GM12878 (cell line): Measurements from ENCODE around the gene FSTL4. TPM values are rescaled to one million over a fixed set of nuclear protein-coding genes. Genes with fewer than 3 reads are reported as not detected.

Source experiments
- ATAC-seq: fragments of 200-7000 bp; cut with Tn5 transposase; 3 replicates; pipeline ENCODE4 v1.9.1; 2020; ENCODE audit warnings: mild to moderate bottlenecking, moderate library complexity
- BruUV-seq: library from RNA; stranded (reverse); fragments of 400-500 nt; replicated peaks from 2 replicates; lab custom pipeline; 2021; lab: Mats Ljungman, UMichigan
- CTCF ChIA-PET: fragments of 300-600 bp; sonication (Branson Sonifier 250); formaldehyde crosslinking; extraction: SDS; loops from one replicate; lab custom pipeline; 2021; ENCODE audit warnings: inconsistent platforms; lab: Yijun Ruan, JAX
- POLR2A ChIA-PET: fragments of 350-600 bp; formaldehyde crosslinking; extraction: SDS; loops from one replicate; lab custom pipeline; 2021; ENCODE audit warnings: inconsistent platforms; lab: Charles Lee
- RAD21 ChIA-PET: fragments of 300-600 bp; sonication (Branson Sonifier 250); formaldehyde crosslinking; loops from one replicate; lab custom pipeline; 2023; ENCODE audit warnings: antibody characterized with exemption; ENCODE audit not compliant: unreplicated experiment; lab: Charles Lee
- SMC1A ChIA-PET: fragments of 300-600 bp; sonication (Branson Sonifier 250); formaldehyde crosslinking; loops from one replicate; lab custom pipeline; 2023; ENCODE audit not compliant: unreplicated experiment, uncharacterized antibody; lab: Charles Lee
- DNase-seq: peaks from one replicate; pipeline ENCODE4 v3.0.0-alpha.2; 2011; ENCODE audit warnings: low read depth, low spot score
- FAIRE-seq: peaks from 3 replicates; lab custom pipeline; 2011; peaks lifted over from hg19 to GRCh38; lab: Jason Lieb, UNC
- H2AFZ ChIP-seq: 2 replicates; pipeline ENCODE4 v1.6.0; 2011; ENCODE audit warnings: low read depth, low read length, control low read depth; ENCODE audit not compliant: control insufficient read depth
- H3K27ac ChIP-seq: 2 replicates; pipeline ENCODE4 v1.5.1; 2011; ENCODE audit warnings: control low read depth; ENCODE audit not compliant: control insufficient read depth, insufficient read depth
- H3K27me3 ChIP-seq, 2 experiments: replicated peaks in 1 of 2; 2 replicates each; pipeline versions ENCODE4 v1.6.0 to v1.6.1; 2011; ENCODE audit warnings: low read length in 1 of 2; ENCODE audit not compliant: control insufficient read depth in 2 of 2, insufficient read depth in 2 of 2
- H3K36me3 ChIP-seq, 2 experiments: 2 replicates each; pipeline ENCODE4 v1.5.1; 2011; ENCODE audit warnings: low read length in 1 of 2; ENCODE audit not compliant: control insufficient read depth in 2 of 2, insufficient read depth in 2 of 2
- H3K4me1 ChIP-seq: 2 replicates; pipeline ENCODE4 v1.6.1; 2011; ENCODE audit warnings: mild to moderate bottlenecking, low read length, moderate library complexity, mixed read lengths; ENCODE audit not compliant: control insufficient read depth, insufficient read depth
- H3K4me2 ChIP-seq: 2 replicates; pipeline ENCODE4 v1.6.0; 2011; ENCODE audit warnings: control low read depth; ENCODE audit not compliant: control insufficient read depth, insufficient read depth
- H3K4me3 ChIP-seq: fragments of 200-600 bp; sonication (generic); 2 replicates; pipeline ENCODE4 v1.5.1; 2016
- H3K79me2 ChIP-seq: 2 replicates; pipeline ENCODE4 v1.6.0; 2011; ENCODE audit warnings: low read length; ENCODE audit not compliant: control insufficient read depth, insufficient read depth
- H3K9ac ChIP-seq: 2 replicates; pipeline ENCODE4 v1.8.0; 2011; ENCODE audit warnings: low read length, control low read depth, mixed read lengths; ENCODE audit not compliant: control insufficient read depth, insufficient read depth
- H3K9me3 ChIP-seq: replicated peaks from 3 replicates; pipeline ENCODE4 v1.5.1; 2011; ENCODE audit warnings: mild to moderate bottlenecking, low read length; ENCODE audit not compliant: control insufficient read depth, insufficient read depth
- H4K20me1 ChIP-seq: 2 replicates; pipeline ENCODE4 v1.6.0; 2011; ENCODE audit not compliant: control insufficient read depth, insufficient read depth
- BACH1 ChIP-seq: fragments of 450-650 bp; IDR thresholded peaks from 2 replicates; pipeline ENCODE4 v1.6.1; 2017; ENCODE audit warnings: mild to moderate bottlenecking, borderline replicate concordance
- BMI1 ChIP-seq: fragments of 450-650 bp; IDR thresholded peaks from 2 replicates; pipeline ENCODE4 v1.6.1; 2016; ENCODE audit warnings: mild to moderate bottlenecking, moderate library complexity, borderline replicate concordance
- CBFB ChIP-seq: IDR thresholded peaks from 2 replicates; pipeline ENCODE4 v1.6.1; 2016; ENCODE audit warnings: antibody characterized with exemption, low read depth
- EGR1 ChIP-seq, 2 experiments: IDR thresholded peaks; 1 replicate in 1 of 2; 2 replicates in 1 of 2; pipeline ENCODE4 v1.6.1; 2011 to 2012; ENCODE audit warnings: low read depth in 2 of 2, low read length in 2 of 2, borderline replicate concordance in 1 of 2, mild to moderate bottlenecking in 1 of 2, moderate library complexity in 1 of 2
- IKZF1 ChIP-seq: fragments of 450-650 bp; conservative IDR thresholded peaks from 2 replicates; pipeline ENCODE4 v1.6.1; 2017; ENCODE audit warnings: antibody characterized with exemption, mild to moderate bottlenecking
- IKZF2 ChIP-seq, 2 experiments: fragments of 450-650 bp; IDR thresholded peaks; 2 replicates each; pipeline ENCODE4 v1.6.1; 2017; ENCODE audit warnings: mild to moderate bottlenecking in 2 of 2, moderate library complexity in 2 of 2
- KDM1A ChIP-seq: fragments of 200-600 bp; sonication (generic); IDR thresholded peaks from 2 replicates; pipeline ENCODE4 v1.6.1; 2016; ENCODE audit warnings: borderline replicate concordance
- NBN ChIP-seq: fragments of 450-650 bp; IDR thresholded peaks from 2 replicates; pipeline ENCODE4 v1.6.1; 2016
- RBBP5 ChIP-seq: fragments of 200-600 bp; sonication (generic); conservative IDR thresholded peaks from 2 replicates; pipeline ENCODE4 v1.6.1; 2016
- WGBS: methylation state at CpG from one replicate; pipeline ENCODE4 v1.1.6; 2016; ENCODE audit warnings: low lambda C conversion rate; ENCODE audit not compliant: insufficient replicate concordance, insufficient coverage; ENCODE audit errors: missing lambda C conversion rate; 5-methylcytosine and 5-hydroxymethylcytosine counted together
- in situ Hi-C: fragments of 300-500 bp; cut with MboI; formaldehyde crosslinking; loops from 9 replicates; pipeline ENCODE4 v1.14.3; 2018; ENCODE audit warnings: mixed read lengths
- intact Hi-C: fragments of 100-400 bp; cut with micrococcal nuclease; formaldehyde crosslinking; loops from one replicate; pipeline ENCODE4 v1.14.2; 2022; ENCODE audit not compliant: unreplicated experiment
- polyA plus RNA-seq, 11 experiments: library from polyadenylated mRNA; depleted of rRNA in 4 of 11; unstranded in 6 of 11; stranded (reverse) in 5 of 11; fragments of >200 nt; fragmentation: Nextera tagmentation in 4 of 11; fragmentation: Illumina TruSeq in 1 of 11; extraction: Ambion mirVana in 4 of 11; extraction: Trizol in 1 of 11; gene quantifications; 1 replicate in 1 of 11; 2 replicates in 10 of 11; pipeline versions ENCODE4 v1.2.1 to v1.2.3, GENCODE V29; 2011 to 2016; ENCODE audit warnings: inconsistent platforms in 2 of 11, missing spikeins in 2 of 11, low read depth in 1 of 11
- total RNA-seq, 4 experiments: library from RNA; depleted of rRNA in 3 of 4; stranded (reverse); fragments of >200 nt in 3 of 4; fragmentation: Illumina TruSeq in 1 of 4; extraction: Trizol in 1 of 4; gene quantifications; 2 replicates each; pipeline versions ENCODE4 v1.2.1 to v1.2.3, GENCODE V29; 2013 to 2021
- TF ChIP-seq, protein P1 (sequence below): fragments of 150-350 bp; IDR thresholded peaks from 2 replicates; pipeline ENCODE4 v1.6.1; 2014; ENCODE audit warnings: mild to moderate bottlenecking, low read depth, low read length
- TF ChIP-seq, protein P2 (sequence below): fragments of 450-650 bp; formaldehyde crosslinking; IDR thresholded peaks from 2 replicates; pipeline ENCODE4 v1.4.0; 2022; ENCODE audit warnings: mild to moderate bottlenecking, moderate library complexity
- TF ChIP-seq, protein P3 (sequence below): fragments of 450-650 bp; IDR thresholded peaks from 2 replicates; pipeline ENCODE4 v1.6.1; 2017; ENCODE audit warnings: mild to moderate bottlenecking, moderate library complexity
- TF ChIP-seq, protein P4 (sequence below), 3 experiments: IDR thresholded peaks in 2 of 3; conservative IDR thresholded peaks in 1 of 3; 2 replicates each; pipeline ENCODE4 v1.5.1; 2011; ENCODE audit warnings: low read depth in 3 of 3, low read length in 3 of 3, mild to moderate bottlenecking in 3 of 3, control low read depth in 2 of 3, moderate library complexity in 2 of 3, inconsistent platforms in 1 of 3, mixed read lengths in 1 of 3; ENCODE audit not compliant: control insufficient read depth in 2 of 3, insufficient read depth in 1 of 3; ENCODE audit errors: extremely low read depth in 1 of 3

The FSTL4 gene
- total and polyA plus RNA-seq, 10 of the 15 experiments (the other 5 are each of a cell fraction or from before 2014, with no cell fraction given): 0.01 to 0.79 (median 0.21) TPM; not detected in 6

DNA sequence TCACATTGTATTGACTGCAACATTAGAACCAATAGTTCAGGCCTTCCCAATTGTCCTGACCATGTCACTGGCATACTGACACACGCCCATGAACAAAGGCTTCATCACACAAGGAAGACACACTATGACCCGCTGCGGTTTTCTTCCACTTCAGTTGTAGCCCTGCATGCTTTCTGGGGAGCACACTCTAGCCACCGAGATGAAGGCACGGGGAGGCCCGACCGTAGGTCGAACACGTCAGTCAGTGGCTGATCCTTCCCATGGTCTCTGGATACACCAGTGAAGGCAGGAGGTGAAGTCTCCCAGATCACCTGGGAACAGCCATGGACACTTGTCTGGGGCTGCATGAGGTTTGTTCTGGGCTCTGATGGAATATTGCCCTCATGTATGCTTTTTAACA lies 224.7 kb downstream of the FSTL4 start (continued):
- TF ChIP-seq CBFB (no peak), BACH1 (no peak), KDM1A (no peak), EGR1 (IDR thresholded peaks at IDR 0.05; ENCODE audit: borderline replicate concordance in 1 of 2, low read depth in 2 of 2, low read length in 2 of 2) (no peak), IKZF2 (IDR thresholded peaks at IDR 0.05) (no peak), BMI1 (no peak)

DNA sequence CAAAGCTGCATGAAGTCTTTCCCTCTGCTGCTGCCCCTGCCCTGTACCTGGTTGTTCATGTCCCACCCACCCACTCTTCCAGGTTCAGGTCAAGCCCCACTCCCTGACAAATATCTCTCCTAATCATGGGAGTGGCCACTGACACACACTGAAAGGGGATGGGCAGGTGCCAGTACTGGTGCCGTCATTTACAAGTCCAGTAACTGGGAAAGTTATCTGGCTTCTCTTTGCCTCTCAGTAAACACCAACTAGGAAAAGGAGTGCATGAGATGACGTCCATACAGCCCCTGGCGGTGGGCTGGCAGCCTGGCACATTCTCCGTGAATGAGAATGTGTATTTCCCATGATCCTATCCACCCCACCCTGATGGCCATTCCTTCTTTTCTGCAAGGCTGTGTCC lies 225.2 kb downstream of the FSTL4 start:
- no TSS peak for BruUV-seq
- SMC1A ChIA-PET: no interaction called here
- POLR2A ChIA-PET: no interaction called here
- DNase-seq: no peak
- Histone ChIP-seq H4K20me1 (no peaks in the 10 kb centered on the region), H3K9me3 (no peaks in the 10 kb centered on the region), H3K27me3 (peaks cover 0 to 4% of the 10 kb centered on the region in 2 experiments; a peak in 2 of 4 replicates), H3K4me1 (no peaks in the 10 kb centered on the region), H3K79me2 (no peaks in the 10 kb centered on the region), H3K4me2 (no peak overlapping the region), H3K9ac (no peak overlapping the region), H2AFZ (no peak overlapping the region), H3K4me3 (no peak overlapping the region), H3K27ac (no peak overlapping the region), H3K36me3 (no peaks in the 10 kb centered on the region)
- CTCF ChIA-PET: no interaction called here
- RAD21 ChIA-PET: no interaction called here
- intact Hi-C loops: no loop called here
- in situ Hi-C loops: no loop called here
- no peak for ATAC-seq
- WGBS: 34% methylated on average over 4 of the region's 4 CpGs
- FAIRE-seq: no peak
- TF ChIP-seq, protein P1, sequence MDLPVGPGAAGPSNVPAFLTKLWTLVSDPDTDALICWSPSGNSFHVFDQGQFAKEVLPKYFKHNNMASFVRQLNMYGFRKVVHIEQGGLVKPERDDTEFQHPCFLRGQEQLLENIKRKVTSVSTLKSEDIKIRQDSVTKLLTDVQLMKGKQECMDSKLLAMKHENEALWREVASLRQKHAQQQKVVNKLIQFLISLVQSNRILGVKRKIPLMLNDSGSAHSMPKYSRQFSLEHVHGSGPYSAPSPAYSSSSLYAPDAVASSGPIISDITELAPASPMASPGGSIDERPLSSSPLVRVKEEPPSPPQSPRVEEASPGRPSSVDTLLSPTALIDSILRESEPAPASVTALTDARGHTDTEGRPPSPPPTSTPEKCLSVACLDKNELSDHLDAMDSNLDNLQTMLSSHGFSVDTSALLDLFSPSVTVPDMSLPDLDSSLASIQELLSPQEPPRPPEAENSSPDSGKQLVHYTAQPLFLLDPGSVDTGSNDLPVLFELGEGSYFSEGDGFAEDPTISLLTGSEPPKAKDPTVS: no peak
- TF ChIP-seq NBN (no peak), RBBP5 (no peak), IKZF1 (no peak)
- TF ChIP-seq, protein P2, sequence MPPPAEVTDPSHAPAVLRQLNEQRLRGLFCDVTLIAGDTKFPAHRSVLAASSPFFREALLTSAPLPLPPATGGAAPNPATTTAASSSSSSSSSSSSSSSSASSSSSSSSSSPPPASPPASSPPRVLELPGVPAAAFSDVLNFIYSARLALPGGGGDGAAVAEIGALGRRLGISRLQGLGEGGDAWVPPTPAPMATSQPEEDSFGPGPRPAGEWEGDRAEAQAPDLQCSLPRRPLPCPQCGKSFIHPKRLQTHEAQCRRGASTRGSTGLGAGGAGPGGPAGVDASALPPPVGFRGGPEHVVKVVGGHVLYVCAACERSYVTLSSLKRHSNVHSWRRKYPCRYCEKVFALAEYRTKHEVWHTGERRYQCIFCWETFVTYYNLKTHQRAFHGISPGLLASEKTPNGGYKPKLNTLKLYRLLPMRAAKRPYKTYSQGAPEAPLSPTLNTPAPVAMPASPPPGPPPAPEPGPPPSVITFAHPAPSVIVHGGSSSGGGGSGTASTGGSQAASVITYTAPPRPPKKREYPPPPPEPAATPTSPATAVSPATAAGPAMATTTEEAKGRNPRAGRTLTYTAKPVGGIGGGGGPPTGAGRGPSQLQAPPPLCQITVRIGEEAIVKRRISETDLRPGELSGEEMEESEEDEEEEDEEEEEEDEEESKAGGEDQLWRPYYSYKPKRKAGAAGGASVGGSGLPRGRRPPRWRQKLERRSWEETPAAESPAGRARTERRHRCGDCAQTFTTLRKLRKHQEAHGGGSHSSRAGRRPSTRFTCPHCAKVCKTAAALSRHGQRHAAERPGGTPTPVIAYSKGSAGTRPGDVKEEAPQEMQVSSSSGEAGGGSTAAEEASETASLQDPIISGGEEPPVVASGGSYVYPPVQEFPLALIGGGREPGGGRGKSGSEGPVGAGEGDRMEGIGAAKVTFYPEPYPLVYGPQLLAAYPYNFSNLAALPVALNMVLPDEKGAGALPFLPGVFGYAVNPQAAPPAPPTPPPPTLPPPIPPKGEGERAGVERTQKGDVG: no peak
- TF ChIP-seq, protein P3, sequence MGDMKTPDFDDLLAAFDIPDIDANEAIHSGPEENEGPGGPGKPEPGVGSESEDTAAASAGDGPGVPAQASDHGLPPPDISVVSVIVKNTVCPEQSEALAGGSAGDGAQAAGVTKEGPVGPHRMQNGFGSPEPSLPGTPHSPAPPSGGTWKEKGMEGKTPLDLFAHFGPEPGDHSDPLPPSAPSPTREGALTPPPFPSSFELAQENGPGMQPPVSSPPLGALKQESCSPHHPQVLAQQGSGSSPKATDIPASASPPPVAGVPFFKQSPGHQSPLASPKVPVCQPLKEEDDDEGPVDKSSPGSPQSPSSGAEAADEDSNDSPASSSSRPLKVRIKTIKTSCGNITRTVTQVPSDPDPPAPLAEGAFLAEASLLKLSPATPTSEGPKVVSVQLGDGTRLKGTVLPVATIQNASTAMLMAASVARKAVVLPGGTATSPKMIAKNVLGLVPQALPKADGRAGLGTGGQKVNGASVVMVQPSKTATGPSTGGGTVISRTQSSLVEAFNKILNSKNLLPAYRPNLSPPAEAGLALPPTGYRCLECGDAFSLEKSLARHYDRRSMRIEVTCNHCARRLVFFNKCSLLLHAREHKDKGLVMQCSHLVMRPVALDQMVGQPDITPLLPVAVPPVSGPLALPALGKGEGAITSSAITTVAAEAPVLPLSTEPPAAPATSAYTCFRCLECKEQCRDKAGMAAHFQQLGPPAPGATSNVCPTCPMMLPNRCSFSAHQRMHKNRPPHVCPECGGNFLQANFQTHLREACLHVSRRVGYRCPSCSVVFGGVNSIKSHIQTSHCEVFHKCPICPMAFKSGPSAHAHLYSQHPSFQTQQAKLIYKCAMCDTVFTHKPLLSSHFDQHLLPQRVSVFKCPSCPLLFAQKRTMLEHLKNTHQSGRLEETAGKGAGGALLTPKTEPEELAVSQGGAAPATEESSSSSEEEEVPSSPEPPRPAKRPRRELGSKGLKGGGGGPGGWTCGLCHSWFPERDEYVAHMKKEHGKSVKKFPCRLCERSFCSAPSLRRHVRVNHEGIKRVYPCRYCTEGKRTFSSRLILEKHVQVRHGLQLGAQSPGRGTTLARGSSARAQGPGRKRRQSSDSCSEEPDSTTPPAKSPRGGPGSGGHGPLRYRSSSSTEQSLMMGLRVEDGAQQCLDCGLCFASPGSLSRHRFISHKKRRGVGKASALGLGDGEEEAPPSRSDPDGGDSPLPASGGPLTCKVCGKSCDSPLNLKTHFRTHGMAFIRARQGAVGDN: no peak
- TF ChIP-seq, protein P4, sequence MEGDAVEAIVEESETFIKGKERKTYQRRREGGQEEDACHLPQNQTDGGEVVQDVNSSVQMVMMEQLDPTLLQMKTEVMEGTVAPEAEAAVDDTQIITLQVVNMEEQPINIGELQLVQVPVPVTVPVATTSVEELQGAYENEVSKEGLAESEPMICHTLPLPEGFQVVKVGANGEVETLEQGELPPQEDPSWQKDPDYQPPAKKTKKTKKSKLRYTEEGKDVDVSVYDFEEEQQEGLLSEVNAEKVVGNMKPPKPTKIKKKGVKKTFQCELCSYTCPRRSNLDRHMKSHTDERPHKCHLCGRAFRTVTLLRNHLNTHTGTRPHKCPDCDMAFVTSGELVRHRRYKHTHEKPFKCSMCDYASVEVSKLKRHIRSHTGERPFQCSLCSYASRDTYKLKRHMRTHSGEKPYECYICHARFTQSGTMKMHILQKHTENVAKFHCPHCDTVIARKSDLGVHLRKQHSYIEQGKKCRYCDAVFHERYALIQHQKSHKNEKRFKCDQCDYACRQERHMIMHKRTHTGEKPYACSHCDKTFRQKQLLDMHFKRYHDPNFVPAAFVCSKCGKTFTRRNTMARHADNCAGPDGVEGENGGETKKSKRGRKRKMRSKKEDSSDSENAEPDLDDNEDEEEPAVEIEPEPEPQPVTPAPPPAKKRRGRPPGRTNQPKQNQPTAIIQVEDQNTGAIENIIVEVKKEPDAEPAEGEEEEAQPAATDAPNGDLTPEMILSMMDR (IDR thresholded peaks at IDR 0.05 in 2 of 3, conservative IDR thresholded peaks at IDR 0.05 in 1 of 3; ENCODE audit: control insufficient read depth in 2 of 3, extremely low read depth in 1 of 3, insufficient read depth in 1 of 3, low read depth in 3 of 3, low read length in 3 of 3): no peak
